ENCODE results near the gene MDFIC.

The MDFIC gene

DNA sequence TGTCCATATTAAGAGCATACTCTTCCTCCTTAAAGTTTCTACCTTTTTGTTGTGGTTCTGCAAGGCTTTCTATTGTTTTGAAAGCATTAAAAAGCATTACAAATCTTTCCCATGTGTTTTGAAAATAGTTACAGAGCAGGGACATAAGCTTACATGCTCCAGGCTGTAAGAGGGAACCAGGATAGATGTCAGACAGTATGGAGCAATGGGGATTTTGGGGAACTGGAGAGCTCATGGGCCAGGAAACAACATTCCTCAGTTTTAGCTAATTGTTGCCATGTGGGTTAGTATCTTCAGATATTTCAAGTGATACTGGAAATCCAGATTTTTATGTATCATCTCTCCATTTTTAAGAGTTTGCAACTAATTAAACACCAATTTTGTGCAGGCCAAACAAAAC lies 3.5 kb downstream of the MDFIC start:
- in situ Hi-C loops (cut with MboI; ENCODE audit: low sequenced_read_pairs): no loop called here

DNA sequence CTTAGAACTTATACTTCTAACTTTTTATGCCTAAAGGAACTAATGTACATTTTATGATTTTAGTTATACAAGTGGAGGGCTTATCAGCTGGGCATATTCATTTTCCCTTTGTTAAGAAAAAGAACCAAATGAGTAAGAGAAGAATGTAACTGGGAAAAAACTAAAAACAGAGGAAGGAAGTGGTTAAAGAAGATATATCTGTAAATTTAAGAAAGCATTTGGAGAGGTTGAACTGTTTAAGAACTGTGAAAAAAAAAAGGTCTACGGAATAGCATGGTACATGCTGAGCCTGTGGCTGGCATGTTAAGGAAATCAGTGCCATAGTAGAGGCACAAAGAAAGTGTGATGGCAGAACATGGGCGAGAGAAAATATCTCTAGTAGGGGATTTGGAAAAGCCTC lies 6.2 kb downstream of the MDFIC start:
- in situ Hi-C loops (cut with MboI; ENCODE audit: low sequenced_read_pairs): no loop called here

DNA sequence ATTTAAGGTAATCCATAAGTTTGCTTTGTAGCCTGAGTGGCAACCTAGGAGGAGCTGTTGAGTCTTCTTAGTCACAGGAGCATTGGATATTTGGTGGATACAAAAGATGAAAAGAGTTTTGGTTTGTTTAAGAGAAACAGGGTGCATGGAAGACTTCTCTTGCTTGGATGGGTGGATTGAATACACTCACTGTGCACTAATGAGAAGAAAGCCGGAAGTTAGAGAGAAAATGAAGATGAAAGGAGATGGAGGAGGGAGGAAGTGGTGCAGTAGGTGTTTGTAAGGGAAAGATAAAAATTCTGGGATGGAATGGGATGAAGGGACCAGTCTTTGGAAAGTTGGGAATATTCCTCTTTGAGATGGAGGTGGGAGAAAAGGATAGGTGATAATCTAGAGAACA lies 7.7 kb downstream of the MDFIC start:
- in situ Hi-C loops (cut with MboI; ENCODE audit: low sequenced_read_pairs): no loop called here

DNA sequence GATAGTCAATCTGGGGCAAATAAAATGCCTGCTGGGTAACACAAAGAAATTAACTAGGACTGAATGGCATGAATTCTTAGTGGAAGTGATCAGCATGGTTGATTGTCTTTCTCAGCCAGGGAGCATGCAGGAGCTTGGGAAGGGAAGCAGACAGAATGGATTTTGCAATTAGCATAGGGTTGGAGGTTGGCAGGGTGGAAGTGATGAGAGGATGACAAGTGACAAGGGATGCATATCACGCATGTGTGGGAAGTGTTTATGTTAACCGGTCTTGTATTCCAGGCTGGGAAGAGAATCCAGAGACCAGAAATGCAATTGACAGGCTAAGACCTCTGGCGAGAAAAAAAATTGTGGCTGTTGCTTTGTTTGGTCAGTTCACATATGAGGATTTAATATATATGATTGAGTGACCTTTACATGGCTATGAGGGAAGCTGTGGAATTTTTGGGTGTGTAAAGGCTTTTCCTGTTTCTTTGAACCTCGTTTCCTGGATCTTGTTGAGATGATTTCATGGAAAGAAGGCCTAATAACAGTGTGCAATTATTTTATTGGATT lies 8.3 kb downstream of the MDFIC start:
- in situ Hi-C loops (cut with MboI; ENCODE audit: low sequenced_read_pairs): no loop called here

DNA sequence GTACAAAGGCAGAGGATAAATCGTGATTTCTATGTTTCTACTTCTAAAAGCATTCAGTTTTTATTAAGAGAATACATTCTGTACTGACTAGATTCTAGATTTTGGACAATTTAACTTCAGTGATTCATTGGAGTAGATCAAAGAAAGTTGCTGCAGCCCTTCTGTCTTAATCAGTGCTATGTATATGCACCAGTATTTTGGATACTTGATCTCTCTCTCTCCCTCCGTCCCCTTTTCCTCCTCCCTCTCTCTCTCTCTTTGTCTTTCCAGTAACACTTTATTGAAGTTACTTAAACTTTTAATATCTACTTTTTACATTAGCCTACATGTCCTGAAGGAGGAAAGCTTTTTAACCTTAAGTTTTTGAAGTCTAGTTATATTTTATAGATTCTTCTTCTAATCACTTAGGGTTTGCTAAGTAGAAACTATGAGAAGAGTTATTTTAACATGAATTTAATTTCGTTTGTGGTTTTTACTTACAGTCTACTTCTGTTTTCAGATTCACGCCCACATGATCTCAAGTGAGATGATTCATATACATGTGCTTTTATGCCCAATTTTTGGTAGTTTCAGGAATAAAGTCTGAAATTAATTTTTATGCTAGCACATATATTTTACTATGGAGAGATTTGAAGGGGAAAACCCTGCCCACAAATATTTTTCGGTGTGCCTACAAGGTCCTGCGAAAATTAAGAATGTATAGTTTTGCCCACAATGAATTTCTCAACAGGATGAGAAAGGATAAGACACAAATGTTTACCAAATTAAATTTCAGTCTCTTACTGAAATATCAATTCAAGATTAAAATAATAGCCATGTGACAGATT lies 9.1 kb downstream of the MDFIC start:
- in situ Hi-C loops (cut with MboI; ENCODE audit: low sequenced_read_pairs): no loop called here

DNA sequence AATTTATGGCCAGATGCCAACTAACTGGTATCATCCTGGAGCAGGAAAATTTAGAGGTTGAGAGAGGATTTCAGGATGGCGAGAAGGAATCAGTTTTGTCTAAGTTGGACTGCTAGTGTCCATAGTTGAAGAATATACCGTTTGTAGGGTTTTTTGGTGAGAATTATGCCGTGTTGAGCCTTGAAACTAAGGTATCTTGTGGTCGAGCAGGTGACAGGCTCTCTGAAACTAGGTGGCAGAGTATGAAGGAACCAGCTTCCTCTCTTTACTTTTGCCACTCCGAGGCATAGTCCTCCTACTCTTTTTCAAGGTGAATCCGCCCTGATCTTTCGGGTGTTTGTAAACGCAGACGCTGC lies 9.7 kb downstream of the MDFIC start:
- in situ Hi-C loops (cut with MboI; ENCODE audit: low sequenced_read_pairs): no loop called here

DNA sequence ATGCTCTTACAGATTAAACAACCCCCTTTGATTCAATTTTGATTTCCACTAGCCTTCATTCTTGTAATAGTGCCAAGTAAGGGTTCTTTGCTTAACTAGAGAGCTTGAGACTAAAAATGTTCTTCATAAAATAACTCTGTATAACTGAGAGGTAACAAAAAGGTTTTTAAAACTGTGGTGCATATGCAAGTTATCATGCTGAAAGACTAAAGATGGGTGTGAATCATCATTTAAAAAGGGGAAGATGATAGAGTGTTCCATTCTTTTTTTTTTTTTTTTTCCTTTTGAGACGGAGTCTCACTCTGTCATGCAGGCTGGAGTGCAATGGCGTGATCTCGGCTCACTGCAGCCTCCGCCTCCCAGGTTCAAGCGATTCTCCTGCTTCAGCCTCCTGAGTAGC lies 11.1 kb downstream of the MDFIC start:
- in situ Hi-C loops (cut with MboI; ENCODE audit: low sequenced_read_pairs): no loop called here

DNA sequence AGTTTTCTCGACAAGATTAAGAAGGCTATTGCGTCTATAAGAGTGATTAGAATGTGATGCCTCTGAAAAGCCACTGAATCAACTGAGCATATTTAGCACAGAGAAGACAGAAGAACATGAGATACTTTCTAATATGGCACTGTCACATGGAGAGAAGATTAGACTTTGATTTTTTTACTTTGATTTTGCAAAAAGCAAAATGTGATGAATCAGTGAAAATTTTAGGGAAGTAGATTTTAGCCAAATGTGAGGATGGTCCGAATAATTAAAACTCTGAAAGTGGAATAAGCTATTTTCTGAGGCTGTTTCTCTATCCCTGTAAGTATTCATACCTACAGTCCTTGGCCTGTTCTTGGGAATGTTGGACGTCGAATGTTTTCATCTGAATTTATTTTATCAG lies 11.8 kb downstream of the MDFIC start:
- in situ Hi-C loops (cut with MboI; ENCODE audit: low sequenced_read_pairs): no loop called here

DNA sequence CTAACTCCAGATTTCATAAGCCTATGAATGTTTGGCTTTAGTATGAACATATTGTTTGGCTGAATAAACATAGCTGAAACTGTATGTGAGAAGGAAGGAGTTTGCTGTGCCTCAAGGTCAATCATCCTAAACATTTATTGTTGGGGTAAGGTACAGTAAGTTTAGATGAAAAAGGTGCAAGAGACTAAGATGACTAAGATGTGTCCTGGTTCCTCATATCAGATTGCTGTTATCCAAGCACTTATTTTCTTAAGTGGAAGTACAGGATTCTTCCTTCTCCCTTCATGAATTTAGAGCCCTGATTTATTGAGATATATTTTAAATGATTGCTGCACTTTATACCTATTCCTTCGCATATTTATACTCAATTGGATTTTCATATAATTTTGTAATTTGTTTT lies 12.2 kb downstream of the MDFIC start:
- in situ Hi-C loops (cut with MboI; ENCODE audit: low sequenced_read_pairs): no loop called here

DNA sequence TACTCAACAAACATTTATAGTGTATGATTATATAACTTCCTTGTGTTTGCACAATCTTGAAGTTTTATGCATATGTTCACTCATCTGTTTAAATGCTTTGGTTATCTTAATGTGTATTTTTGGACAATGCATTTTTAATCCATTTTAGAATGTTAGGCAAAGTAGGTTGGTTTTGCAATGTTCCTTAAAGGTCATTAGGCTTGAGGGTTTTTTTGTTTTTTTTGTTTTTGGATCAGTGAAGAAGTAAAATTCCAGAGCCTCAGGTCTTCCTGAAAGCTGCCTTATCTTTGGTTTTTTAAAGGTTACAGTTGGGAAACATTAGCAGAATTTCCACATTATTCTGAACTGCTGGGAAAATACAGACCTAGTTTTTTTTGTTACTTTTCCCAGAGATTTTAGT lies 12.8 kb downstream of the MDFIC start:
- in situ Hi-C loops (cut with MboI; ENCODE audit: low sequenced_read_pairs): no loop called here

DNA sequence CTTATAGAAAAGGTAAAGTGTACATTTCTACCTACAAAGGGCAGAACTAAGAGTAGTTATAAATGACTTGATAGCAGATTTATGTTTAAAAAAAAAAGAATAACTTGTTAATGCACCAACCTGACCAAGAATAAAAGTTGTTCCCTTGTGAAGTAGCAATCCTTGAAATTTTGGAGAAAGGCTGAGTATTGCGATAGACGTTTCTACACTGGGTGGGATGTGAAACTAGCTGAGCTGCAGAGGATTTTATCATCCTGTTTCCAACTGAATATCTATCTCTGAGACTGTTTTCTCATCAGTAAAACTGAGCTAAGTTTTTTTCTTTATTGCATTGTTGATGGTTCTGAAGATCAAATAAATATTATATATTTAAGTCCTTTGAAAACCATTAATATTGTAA lies 14.6 kb downstream of the MDFIC start:
- in situ Hi-C loops (cut with MboI; ENCODE audit: low sequenced_read_pairs): no loop called here

DNA sequence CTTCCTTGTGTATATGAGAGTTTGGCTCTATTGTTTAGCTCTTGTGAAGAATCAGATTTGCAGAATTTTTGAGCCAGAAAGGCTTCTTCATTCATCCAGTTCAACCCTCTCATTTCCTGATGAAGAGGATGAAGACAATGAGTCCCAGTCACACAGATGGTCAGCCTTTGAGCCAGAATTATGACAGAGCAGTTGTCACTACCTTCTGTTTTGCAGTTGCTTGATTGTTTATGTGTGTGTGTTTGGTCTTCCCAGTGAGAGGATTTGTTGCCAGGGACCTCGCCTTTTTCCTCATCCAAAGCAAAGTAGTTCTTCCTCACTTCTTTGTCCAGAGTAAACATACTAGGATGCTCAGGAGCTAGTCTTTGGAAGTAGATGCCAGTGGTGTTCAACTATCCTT lies 15.6 kb downstream of the MDFIC start:
- in situ Hi-C loops (cut with MboI; ENCODE audit: low sequenced_read_pairs): no loop called here

DNA sequence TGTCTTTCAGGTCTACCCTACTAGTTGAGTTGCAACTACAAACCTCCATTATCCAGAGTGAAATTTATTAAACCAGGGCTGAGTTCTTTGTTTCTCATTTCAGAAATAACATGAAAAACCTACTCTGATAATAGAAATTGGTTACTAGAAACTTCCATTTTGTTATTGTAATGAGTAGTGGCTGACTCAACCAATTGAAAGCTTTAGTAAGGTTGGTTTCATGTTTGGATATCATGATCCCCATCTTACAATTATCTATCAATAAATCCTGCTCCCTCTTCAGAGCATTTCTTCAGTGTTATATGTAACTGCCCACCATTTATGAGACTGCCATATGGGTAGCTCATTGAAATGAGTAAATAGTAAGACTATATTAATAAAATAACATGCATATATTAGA lies 16.9 kb downstream of the MDFIC start:
- in situ Hi-C loops (cut with MboI; ENCODE audit: low sequenced_read_pairs): no loop called here

DNA sequence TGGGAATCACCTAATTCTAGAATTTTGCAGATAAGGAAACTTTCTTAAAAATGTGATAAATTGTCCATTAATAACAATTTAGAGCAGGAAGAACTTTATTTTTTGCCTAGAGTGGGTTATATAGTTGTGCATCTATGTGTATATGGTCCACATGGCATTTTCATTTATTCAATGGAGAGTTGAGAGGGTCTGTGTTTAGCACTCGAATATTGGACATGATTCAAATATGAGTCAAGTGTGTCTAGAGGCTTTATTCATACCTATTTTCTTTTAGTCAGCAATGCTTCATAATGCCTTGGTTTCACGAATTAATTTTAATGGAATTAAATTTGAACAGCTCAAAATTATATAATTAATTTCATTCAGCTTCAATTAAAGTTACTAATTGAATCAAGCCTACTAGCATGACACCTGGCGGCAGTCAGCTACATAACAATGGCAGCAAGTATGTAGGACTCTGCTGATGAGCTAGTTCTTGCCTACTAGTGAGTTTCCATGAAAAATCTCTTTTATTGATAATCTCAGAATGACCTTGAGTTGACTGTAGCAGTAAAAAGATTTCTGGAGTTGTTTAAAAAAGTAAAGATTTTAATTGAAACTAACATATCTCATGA lies 17.7 kb downstream of the MDFIC start:
- in situ Hi-C loops (cut with MboI; ENCODE audit: low sequenced_read_pairs): no loop called here

DNA sequence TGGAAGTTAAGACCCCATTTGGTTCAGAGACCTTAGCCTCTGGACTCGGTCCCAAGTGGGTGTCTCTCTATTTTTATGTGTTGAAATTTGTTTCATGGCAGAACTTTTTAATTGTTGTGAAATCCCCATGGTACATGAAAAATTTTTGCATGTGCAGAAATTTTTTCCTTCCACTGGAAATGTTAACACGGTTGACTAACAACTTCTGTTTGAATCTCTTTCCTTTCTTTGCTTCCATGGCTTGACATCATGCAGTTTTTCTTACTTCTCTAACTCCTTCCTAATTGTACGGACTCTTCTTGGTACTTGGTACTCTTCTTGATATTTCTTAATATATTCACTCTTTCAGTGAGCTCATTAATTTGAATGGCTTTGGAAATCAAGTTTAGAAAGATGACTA lies 18.3 kb downstream of the MDFIC start:
- in situ Hi-C loops (cut with MboI; ENCODE audit: low sequenced_read_pairs): no loop called here

DNA sequence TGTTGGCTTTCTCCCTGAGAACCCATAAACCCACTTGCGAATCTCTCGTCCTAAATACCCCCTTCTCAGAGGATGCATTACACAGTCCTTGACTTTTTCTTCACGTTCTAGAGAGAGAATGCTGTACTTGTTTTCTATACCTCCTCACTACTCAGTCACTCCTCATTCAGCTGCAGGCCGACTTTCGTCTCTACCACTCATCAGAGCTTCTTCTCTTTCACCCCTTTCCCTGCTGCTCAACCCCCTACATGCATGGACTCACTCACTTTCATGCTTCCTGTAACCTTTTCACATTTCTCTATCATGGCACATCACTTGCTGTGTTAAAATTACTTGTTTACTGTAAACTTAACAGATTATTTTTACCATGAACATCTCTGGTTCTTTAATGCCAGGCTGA lies 19.8 kb downstream of the MDFIC start:
- in situ Hi-C loops (cut with MboI; ENCODE audit: low sequenced_read_pairs): no loop called here

DNA sequence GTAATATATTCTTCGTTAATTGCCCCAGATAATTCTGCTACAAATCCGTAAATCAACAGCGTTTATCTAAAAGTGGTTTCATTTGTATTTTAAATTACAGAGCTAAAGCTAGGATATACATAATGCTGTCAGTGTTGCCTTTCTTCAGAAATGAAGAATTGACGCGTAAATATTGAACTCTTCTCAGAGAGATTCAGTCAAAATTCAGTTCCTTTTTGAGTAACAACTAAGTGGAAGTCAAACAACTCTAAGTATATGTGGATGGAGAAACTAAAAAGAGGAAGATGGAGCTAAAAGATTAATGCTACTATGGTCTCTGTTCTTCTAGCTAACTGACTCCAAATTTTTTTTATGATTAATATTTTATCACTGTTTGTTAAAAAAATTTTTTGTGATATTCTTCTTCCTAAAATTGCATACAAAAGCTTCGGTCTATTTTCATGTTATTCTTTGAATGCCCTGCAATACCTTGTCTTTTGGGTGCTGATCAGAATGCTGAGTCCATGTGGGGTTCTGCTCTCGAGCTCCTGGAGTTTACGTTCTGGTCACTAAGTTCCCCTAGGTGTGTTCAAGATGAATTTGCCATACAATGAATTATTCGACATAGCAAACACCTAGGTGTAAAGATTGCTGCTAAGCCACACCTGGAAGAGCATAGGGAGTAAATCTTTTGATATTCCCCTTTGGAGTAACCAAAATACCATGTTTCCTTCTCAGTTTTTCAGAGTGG lies 20.7 kb downstream of the MDFIC start:
- in situ Hi-C loops (cut with MboI; ENCODE audit: low sequenced_read_pairs): no loop called here

DNA sequence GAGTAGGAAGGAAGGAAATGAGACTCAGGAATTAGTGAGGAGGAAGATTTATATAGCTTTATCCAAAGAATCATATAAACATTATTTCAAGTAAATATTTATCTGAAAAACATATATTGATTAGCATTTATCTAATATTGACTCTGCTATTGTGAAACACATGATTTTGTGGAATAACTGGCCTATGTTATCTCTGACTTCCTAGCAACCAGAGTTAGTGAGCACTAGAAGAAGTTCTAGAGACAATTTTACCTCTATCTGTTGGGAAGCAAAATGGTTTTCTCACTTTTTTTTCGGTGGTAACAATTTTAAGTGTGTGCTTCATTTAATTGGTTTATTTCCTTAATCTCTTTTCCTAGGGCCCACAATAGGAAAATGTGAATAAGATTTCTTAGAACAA lies 21.6 kb downstream of the MDFIC start:
- in situ Hi-C loops (cut with MboI; ENCODE audit: low sequenced_read_pairs): no loop called here

DNA sequence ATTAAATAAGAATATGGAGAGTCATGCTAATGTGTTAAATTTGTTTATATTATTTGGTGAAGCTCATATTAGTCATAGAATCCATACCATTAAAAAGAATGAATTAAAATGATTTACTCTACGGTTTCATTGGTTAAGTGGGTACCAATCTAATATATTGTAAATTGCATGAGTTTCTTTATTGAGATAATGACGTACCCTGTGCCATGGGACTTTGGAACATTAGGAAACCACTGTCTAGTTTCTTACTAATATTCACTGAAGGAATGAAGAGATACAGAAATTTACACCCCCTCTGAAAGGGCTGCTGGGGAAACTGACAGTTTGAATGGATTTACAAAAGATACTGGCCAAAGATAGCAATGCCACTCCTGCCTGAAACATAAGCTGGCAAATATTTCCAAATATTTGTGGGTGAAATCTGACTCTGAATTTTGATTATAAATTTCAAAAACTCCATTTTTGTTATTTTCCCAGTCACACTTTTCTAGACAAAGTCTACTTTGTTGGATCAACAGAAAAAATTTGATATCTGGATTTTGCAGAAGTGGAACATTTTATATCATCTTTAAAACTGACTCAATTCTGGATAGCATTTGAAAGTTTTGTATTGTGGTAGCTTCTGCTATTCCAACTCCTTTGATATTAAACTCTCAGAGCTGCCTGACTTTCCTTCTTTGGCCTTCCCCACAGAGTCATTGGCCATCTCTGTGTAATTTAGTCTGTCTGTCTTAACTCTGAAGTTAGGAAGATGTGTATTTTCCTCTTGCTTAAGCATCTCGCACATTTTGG lies 22.3 kb downstream of the MDFIC start:
- in situ Hi-C loops (cut with MboI; ENCODE audit: low sequenced_read_pairs): no loop called here

DNA sequence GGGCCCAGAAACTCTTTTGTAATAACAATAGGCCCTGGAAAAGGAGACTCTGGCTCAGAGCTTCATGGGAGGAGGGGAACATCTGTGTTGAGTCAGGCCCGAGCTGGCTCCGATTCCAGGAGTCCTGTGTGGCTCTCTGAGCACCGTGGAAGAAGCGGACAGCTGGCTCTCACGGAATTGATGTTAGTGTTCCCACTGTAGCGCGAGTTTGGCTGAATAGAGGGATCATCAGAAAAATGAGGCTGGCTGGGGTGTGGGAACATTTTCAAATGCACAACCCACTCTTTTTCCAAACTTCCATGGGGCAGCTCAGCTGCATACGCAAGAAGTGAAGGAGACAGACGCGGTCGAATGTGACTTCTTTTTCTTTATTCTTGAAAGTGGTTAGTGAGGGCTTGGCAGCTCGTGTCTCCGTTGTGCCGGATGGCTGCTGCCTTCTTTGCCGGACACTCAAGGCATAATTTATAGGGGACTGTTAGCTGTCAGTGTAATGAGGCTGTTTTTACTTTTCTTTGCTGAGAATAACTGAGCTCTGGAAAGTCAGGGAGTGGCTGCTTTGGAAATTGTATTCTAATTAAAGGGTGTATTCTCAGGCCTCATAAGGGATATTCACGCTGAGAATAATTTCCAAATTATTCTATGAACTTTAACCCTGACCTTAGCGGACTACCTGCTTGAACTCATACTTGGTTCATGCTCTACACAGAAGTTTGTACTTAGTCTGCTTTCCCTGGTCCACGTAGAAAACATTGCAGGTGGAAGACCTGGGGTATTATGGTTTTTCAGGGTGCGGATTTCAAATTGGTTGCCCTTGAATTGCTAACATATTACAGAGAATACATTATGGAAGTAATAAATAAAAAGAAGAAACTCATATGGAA lies 23.1 kb downstream of the MDFIC start:
- in situ Hi-C loops (cut with MboI; ENCODE audit: low sequenced_read_pairs): no loop called here
